Common myeloid progenitor, CD34-positive (primary cell): ENCODE measurements around the gene NUDC.

Source experiments
- CTCF ChIA-PET: fragments of 350-600 bp; sonication (Branson Sonifier 250); formaldehyde crosslinking; loops from one replicate; lab custom pipeline; 2021; ENCODE audit warnings: antibody characterized with exemption; lab: Charles Lee
- POLR2A ChIA-PET: fragments of 350-600 bp; sonication (Branson Sonifier 250); formaldehyde crosslinking; loops from one replicate; lab custom pipeline; 2021; ENCODE audit warnings: antibody characterized with exemption; lab: Charles Lee
- DNase-seq, 3 donors: peaks; one replicate each; pipeline versions ENCODE4 v3.0.0 to v3.0.0-alpha.2; 2013
- H3K27ac ChIP-seq, 2 experiments: 1 replicate in 1 of 2; 2 replicates in 1 of 2; pipeline ENCODE4 v1.7.0; 2013; ENCODE audit warnings: inconsistent platforms in 2 of 2, low read length in 2 of 2, mild to moderate bottlenecking in 2 of 2, low read depth in 1 of 2, moderate library complexity in 1 of 2; ENCODE audit not compliant: severe bottlenecking in 2 of 2, insufficient read depth in 1 of 2, poor library complexity in 1 of 2
- H3K27me3 ChIP-seq, 5 experiments: replicated peaks in 2 of 5; 1 replicate in 3 of 5; 2 replicates in 2 of 5; pipeline versions ENCODE4 v1.6.1 to v1.7.0; 2013; ENCODE audit warnings: low read length in 4 of 5, mild to moderate bottlenecking in 2 of 5, moderate library complexity in 2 of 5, inconsistent platforms in 1 of 5; ENCODE audit not compliant: insufficient read depth in 5 of 5, control insufficient read depth in 4 of 5
- H3K36me3 ChIP-seq, 4 experiments: 1 replicate in 2 of 4; 2 replicates in 2 of 4; pipeline versions ENCODE4 v1.6.1 to v1.7.0; 2013; ENCODE audit warnings: low read length in 3 of 4, control low read depth in 1 of 4, mild to moderate bottlenecking in 1 of 4; ENCODE audit not compliant: control insufficient read depth in 4 of 4, insufficient read depth in 4 of 4
- H3K4me1 ChIP-seq, 4 experiments: 1 replicate in 3 of 4; 2 replicates in 1 of 4; pipeline versions ENCODE4 v1.6.1 to v1.7.1; 2013; ENCODE audit warnings: low read length in 3 of 4, mild to moderate bottlenecking in 3 of 4, control low read depth in 1 of 4, inconsistent platforms in 1 of 4, moderate library complexity in 1 of 4; ENCODE audit not compliant: control insufficient read depth in 4 of 4, insufficient read depth in 4 of 4; ENCODE audit errors: control extremely low read depth in 1 of 4
- H3K4me3 ChIP-seq, 7 experiments: 1 replicate in 4 of 7; 2 replicates in 3 of 7; pipeline versions ENCODE4 v1.5.1 to v1.7.0; 2013; ENCODE audit warnings: mild to moderate bottlenecking in 7 of 7, low read length in 6 of 7, moderate library complexity in 6 of 7, inconsistent platforms in 2 of 7, low read depth in 2 of 7, control low read depth in 1 of 7; ENCODE audit not compliant: insufficient read depth in 4 of 7, control insufficient read depth in 1 of 7; ENCODE audit errors: extremely low read depth in 1 of 7
- H3K9me3 ChIP-seq, 5 experiments: 1 replicate in 4 of 5; 2 replicates in 1 of 5; pipeline versions ENCODE4 v1.6.1 to v1.7.1; 2013; ENCODE audit warnings: low read length in 4 of 5, mild to moderate bottlenecking in 2 of 5, inconsistent platforms in 1 of 5, low read depth in 1 of 5, moderate library complexity in 1 of 5; ENCODE audit not compliant: control insufficient read depth in 4 of 5, insufficient read depth in 2 of 5; ENCODE audit errors: control extremely low read depth in 1 of 5
- WGBS: methylation state at CpG from one replicate; pipeline ENCODE4 v1.1.5; 2013; ENCODE audit not compliant: insufficient coverage; 5-methylcytosine and 5-hydroxymethylcytosine counted together

The NUDC gene

DNA sequence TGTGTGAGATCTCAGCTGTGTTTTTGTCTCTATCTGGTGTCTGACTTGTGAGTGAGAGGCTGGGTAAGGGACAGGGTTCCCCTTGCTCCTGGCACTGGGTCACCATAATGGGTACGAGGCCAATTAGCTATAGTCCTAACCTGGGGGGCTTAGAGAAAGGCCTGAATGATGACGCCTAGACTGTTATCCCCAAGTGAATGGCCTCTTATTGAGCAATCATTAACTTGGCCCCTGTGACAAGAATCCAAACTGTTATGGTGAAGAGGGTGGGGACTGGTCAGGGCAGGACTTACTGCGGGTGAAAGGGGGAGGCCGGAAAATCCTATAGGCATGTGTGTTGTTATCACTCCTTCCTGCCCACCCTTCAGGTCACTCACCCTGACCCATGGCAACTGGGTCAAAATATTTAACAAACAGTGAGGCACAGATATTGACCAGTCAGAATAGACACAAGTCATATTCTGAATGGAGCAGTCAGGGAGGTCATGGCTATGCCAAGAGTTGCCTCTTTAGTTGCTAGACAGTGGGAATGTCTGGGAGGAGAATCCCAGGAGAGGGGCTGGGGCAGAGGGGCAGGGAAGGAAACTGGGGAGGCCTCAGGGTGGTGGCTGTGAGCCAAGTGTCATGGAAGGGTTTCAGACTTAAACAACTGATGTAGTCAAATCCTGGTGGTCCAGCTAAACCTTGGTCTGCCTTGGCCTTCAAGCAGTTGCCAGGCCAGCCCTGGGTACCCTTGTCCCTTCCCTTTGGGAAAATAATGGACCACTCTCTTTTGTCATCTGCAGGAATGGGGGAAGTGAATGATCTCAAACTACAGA lies 11.0 kb upstream of the NUDC start:
- no peak overlapping the region for H3K27ac ChIP-seq
- no peak overlapping the region for H3K4me3 ChIP-seq
- no peaks in the 10 kb centered on the region for H3K4me1 ChIP-seq
- WGBS: 100% methylated on average over 3 of the region's 4 CpGs
- ChIA-PET CTCF (no interaction called here), POLR2A (interaction anchor here (0.6 kb wide), 1 partner anchor 10 kb away, joined by 4 read pairs; no protein-coding TSS in a partner anchor)
- no peaks in the 10 kb centered on the region for H3K27me3 ChIP-seq
- H3K9me3 ChIP-seq: no peaks in the 10 kb centered on the region
- no peaks in the 10 kb centered on the region for H3K36me3 ChIP-seq
- no peak for DNase-seq

DNA sequence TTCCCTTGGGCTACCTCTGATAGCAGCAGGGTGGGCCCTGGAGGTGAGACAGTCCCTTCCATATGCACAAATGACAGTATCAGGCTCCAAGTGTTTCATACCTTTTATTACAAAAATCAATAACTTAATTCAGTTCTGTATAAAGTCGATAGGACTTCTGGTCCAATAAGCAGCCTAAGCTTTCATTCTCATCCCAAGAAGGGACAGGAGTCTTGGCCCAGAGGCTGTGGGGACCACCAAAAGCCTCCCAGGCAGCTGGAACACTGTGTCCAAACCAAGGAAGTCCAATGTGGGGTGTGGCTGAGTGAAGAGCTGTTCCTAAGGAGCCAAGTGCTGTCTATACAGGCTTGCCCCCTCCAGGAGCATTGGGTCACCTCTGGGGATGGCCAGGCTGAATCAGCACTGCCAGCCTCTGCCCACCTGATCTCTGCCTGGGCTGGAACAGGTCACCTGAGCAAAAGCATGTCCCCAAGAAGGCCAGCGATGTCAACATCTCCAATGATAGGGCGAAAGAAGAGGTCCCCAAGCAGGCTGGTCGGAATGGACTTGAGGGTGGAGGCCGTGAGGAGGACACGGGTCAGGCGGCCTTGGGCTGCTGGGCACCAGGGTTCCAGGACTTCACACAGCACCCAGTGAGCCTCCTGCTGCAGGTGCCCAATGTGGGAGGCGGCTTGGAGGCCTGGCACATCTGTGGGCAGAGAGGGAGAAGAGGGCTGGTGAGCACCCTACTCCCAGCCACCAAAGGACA lies 10.0 kb upstream of the NUDC start:
- H3K36me3 ChIP-seq: no peaks in the 10 kb centered on the region
- ChIA-PET CTCF (no interaction called here), POLR2A (no interaction called here)
- no peaks in the 10 kb centered on the region for H3K27me3 ChIP-seq
- DNase-seq: no peak
- no peaks in the 10 kb centered on the region for H3K9me3 ChIP-seq
- no peaks in the 10 kb centered on the region for H3K4me1 ChIP-seq
- no peak overlapping the region for H3K4me3 ChIP-seq
- WGBS: 94% methylated on average over 7 of the region's 8 CpGs
- no peak overlapping the region for H3K27ac ChIP-seq

DNA sequence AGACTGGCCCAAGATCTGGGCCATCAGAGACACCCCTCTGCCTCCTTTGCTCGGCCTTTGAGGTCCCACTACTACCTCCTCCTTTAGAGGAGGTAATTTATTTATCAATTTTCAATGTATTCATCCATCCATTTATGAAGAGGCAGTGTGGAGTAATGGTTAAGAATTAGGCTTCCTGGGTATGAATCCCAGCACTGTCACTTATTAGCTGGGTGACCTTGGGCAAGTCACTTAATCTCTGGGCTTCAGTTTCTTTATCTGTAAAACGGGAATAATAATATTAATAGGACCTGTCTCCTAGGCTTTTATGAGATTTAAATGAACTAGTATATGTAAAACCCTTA lies 9.4 kb upstream of the NUDC start:
- no CpG with 5 or more reads among the region's 2 CpGs for WGBS
- ChIA-PET CTCF (no interaction called here), POLR2A (no interaction called here)
- no peak for DNase-seq
- Histone ChIP-seq H3K4me1 (no peaks in the 10 kb centered on the region), H3K27me3 (no peaks in the 10 kb centered on the region), H3K27ac (no peak overlapping the region), H3K36me3 (no peaks in the 10 kb centered on the region), H3K9me3 (no peaks in the 10 kb centered on the region), H3K4me3 (no peak overlapping the region)

DNA sequence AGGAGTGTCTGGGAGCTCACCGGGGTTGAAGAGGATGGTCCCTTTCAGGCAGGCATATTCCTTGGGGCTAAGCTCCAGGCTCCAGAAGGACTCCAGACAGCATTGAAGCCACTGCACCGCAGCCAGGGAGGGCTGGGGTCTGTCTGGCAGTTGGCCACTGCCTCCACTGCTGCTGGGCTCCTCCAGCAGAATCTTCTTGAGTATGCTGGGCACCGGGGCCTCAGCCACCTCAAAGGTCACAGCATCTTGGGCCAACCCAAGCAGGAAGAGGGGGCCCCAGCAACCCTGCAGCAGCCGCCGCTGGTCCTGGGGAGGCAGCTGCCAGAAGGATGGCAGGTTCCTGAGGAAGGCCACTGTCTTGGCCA lies 8.2 kb upstream of the NUDC start:
- Histone ChIP-seq H3K27ac (no peak overlapping the region), H3K9me3 (no peaks in the 10 kb centered on the region), H3K4me3 (no peak overlapping the region), H3K27me3 (no peaks in the 10 kb centered on the region), H3K4me1 (no peaks in the 10 kb centered on the region), H3K36me3 (no peaks in the 10 kb centered on the region)
- POLR2A ChIA-PET: interaction anchor here (0.6 to 0.8 kb wide), 3 partner anchors 12 to 122 kb away, joined by 3 to 5 read pairs (median 3); no protein-coding TSS in a partner anchor
- DNase-seq: no peak
- WGBS: 82% methylated on average over 5 of the region's 5 CpGs
- CTCF ChIA-PET: no interaction called here

DNA sequence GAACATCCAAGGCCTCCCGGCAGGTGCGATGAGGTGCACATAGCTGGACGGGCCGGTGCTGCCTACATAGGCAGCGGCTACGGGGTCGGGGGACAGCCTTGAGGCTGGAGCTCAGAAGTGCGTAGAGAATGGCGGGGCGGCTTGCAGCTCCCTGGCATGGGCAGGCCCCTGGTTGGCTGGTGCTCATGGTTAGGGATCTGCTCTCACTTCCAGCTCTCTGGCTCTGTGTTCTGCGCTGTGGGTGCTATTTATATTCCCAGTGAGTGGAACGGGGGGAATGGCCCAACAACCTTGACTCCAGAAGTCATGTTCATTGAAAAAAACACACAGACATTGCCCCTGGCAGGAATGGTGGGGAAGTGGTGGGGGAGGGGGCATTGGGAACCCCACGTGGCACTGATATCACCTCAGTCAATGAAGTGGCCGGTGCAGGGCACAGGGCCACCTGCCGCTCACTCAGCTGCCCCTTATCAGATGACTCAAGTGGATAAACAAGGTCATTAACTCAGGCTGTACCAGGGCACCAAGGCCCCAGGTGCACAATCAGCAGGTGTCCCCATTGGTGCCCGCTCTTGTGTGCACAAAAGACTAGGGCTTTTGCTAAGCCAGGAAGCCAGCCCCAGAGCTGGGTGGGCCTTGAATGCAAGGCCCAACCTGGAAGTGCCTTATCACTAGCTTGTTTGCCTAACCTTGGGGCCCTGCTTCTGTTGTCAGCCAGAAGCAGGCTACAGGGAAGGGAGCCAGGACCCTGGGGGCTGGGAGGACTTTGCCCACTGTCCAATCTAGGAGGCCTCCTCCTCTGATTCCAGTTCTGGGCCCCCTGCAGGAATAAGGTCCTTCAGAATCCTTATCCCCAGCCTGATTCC lies 7.6 kb upstream of the NUDC start, which contains the start of gene NR0B2:
NR0B2 (minus strand) TSS at position 222 of the 866 bp plus-strand sequence; CDS start at position 187, 35 bp downstream.
- H3K27ac ChIP-seq: peak within 1 kb of the TSS in 1 of 2 experiments; percentile 61
- no peak for DNase-seq
- CTCF ChIA-PET: no interaction called here
- POLR2A ChIA-PET: interaction anchor here (0.8 kb wide), 1 partner anchor 13 kb away, joined by 3 read pairs; no protein-coding TSS in a partner anchor
- no peak within 1 kb of the TSS for H3K4me3 ChIP-seq
- WGBS: 97% methylated on average over 14 of the region's 16 CpGs
- H3K9me3 ChIP-seq: no peaks in the 10 kb centered on the region
- H3K4me1 ChIP-seq: no peaks in the 10 kb centered on the region
- H3K36me3 ChIP-seq: no peaks in the 10 kb centered on the region
- no peaks in the 10 kb centered on the region for H3K27me3 ChIP-seq

DNA sequence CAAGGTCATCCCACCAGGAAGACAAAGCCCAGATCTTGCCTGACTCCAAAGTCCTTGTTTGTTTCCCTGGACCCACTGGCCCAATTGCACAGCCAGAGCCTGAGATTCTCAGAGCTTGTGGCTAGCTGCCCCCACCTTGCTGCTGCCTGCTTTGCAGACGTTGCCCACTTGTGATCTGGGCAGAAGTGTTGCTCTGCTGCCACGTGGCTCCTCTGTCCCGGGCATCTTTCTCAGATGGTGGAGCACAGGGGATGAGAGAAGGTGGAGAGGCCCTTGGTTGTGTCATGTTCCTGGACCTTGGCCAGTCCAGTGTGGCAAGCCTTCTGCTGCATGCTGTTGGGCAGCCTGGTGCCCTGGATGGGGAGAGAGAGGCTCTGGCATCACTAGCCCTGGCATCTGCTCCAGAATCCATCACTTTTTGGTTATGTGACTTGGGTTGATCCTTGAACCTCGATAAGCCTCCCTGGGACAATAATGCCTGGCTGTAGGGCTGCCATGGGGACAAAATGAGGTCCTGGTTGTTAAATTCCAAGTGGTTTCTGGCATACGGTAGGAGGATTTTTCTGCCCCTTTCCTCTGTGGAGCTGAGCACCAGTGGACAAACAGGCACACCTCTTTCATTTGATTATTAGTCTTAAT lies 6.2 kb upstream of the NUDC start:
- Histone ChIP-seq H3K36me3 (no peaks in the 10 kb centered on the region), H3K4me3 (no peak overlapping the region), H3K4me1 (no peaks in the 10 kb centered on the region), H3K9me3 (no peaks in the 10 kb centered on the region), H3K27ac (no peak overlapping the region), H3K27me3 (no peaks in the 10 kb centered on the region)
- WGBS: 89% methylated on average over 4 of the region's 5 CpGs
- ChIA-PET POLR2A (no interaction called here), CTCF (no interaction called here)
- DNase-seq: no peak
